ENCODE results near the gene AHRR.
"Not testable (repeated sequence)": the region's sequence is repeated elsewhere in the genome, so short reads cannot be mapped to it uniquely, and the experiment has no call there.

The AHRR gene

DNA sequence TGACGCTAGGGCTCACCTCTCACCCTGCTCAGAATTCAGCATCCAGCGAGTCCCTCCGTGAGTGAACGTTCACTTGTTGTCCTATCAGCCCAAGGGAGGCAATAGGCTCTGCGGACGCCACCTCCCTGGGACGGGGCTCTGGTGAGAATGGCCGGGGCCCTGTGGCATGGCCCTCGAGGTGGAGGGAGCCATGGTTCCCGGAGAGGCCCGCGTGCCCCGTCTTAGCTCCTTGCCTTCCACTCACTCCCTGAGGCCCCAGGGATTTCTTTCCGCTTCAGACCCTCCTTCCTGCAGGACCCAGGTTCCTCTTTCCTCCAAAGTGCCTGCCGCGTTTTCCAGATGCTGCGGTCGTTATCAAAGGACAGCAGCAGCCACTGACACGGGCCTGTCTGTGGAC is 142.9 kb downstream of the AHRR start:
- DNase-seq = no peak

- no peak for DNase-seq
These were observed 143.5 kb downstream of the AHRR start for GRCh38 chr5:464843-465590.

GRCh38 chr5:465591-466403 is 144.3 kb downstream of the AHRR start:
- DNase-seq = no peak

GRCh38 chr5:466661-467310 is 145.3 kb downstream of the AHRR start:
- DNase-seq = no peak

DNA sequence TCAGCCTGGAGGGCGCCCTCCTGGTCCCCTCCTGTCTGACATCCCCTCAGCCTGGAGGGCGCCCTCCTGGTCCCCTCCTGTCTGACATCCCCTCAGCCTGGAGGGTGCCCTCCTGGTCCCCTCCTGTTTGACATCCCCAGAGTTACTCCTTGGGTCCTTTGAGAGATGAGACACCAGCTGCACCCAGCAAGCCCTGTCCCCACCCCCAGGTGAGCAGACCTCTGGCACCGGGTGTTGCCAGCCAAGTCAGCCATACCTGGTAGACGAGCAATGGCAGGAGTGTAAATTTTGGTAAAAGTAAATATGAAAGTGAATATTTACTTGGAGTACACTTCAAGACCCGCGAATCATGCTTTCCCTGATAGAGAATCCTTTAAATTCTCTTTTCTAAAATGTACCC is 146.9 kb downstream of the AHRR start:
- DNase-seq = no peak

- DNase-seq = no peak
These were observed 148.4 kb downstream of the AHRR start for GRCh38 chr5:469752-470483.

DNA sequence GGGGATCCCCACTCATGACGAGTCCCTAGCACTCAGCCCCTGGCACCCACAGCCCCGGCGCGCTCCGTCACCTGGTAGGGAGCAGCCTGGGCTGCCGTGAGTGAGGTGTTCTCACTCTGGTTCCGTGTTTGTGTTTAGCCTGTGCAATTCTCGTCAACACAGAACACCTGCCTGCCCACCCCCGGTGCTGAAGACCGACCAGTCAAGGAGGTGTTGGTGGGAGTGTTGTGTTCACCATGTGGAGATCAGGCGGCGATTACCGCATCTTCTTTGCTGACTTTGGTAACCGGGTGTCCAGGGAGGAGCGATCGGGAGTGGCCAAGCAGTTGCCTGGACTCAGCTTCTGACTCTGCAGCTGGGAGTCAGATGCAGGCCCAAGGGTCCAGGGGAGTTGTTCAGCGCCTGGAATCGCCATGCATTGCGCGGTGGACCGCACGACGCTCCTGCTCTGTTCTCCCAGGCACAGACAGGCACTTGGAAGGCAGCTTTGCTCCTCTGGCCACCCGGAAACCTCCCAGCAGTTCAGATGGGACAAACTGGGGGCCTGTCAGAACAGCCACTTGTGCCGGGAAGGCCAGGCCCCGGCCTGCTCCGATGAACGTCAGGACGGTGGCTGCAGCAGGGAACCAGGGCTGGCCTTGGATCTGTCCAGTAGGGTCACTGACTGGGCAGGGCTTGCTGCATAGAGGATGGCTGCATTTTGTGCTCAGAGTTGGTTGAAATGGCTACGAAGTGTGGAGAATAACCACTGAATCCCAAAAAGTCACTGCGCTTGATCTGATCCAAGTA is 149.6 kb downstream of the AHRR start:
- DNase-seq = no peak

DNA sequence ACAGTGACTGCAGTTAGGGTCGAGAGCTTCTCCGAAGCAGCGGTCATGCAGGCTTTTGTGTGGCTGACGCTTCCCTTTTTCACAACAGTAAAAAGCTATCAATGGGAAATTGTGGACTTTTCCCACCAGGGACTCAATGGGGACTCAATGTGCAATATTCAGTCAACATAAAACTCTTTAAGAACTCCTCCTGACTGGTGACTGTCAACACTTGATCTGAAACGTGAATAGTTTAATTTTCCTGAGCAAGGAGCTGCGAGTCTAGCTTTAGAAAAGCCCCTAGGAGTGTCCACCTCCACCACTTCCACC is 150.2 kb downstream of the AHRR start:
- no peak for DNase-seq

DNA sequence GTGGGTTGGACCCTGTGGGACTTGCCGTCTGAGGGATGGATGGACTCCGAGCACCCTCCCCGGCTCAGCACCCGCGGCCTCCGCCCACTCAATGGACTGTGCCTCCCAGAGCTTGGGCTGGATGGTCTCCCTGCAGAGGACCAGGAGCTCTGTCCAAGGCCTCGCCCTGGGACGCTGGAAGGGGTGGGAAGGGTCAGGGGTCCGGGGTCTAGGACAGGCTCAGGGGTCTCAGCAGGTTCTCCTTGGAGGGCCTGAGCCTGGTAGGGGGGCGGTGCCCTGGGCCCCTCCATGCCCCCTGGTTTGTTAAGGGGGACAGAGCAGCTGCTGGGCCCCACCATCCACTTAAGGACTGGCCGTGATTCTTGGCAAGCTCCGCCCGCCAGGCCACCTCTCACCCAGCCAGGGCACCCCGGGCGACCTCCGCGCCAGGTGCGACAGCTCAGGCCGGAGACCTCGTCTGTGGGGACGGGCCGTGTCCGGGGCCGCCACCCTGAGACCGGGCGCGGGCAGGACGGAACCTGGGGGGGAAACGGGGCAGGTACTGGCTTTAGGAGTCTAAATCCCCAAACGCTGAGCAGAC is 150.7 kb downstream of the AHRR start:
- DNase-seq = peak; percentile 25

DNA sequence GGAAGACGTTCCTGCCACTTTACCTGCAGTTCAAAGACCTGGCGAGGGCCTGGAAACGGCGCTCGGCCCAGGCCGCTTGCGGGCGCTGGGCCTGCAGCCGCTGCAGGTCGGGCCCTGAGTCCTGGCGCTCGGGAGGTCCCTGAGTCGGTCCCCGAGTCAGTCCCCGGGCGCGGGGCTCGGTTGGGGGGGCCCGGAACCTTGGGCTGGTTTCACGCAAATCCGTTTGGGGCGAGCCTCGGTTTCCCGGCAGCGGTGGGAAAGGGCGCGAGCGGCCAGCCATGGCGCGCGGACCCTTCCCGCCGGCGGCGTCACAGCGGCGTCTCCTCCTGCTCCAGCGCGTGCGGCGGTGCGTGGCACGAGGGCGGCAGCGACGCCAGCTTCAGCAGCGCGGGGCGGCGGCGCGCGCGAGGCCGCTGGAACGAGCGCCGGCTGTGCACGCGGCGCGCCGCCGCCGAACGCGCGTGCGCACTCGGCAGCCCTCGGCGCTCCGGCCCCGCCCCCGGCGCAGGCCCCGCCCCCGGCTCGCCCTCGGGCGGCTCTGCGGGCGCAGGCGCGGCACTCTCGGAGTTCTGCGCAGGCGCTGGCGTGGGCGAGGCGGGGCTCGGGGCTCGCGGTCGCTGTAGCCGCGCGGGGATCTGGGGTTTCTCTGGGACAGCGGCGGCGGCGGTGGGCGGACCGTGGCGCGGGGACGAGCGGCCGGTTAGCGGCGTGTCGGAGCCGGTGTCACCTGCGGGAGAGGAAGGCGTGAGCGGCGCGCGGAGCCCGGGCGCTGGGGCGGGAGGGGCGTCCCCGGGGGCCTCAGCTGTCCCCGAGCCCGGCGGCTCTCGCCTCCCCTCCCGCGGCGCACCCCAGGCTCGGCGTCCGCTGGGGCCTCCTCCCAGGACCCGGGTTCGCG is 151.4 kb downstream of the AHRR start:
- peak; percentile 90 for DNase-seq

DNA sequence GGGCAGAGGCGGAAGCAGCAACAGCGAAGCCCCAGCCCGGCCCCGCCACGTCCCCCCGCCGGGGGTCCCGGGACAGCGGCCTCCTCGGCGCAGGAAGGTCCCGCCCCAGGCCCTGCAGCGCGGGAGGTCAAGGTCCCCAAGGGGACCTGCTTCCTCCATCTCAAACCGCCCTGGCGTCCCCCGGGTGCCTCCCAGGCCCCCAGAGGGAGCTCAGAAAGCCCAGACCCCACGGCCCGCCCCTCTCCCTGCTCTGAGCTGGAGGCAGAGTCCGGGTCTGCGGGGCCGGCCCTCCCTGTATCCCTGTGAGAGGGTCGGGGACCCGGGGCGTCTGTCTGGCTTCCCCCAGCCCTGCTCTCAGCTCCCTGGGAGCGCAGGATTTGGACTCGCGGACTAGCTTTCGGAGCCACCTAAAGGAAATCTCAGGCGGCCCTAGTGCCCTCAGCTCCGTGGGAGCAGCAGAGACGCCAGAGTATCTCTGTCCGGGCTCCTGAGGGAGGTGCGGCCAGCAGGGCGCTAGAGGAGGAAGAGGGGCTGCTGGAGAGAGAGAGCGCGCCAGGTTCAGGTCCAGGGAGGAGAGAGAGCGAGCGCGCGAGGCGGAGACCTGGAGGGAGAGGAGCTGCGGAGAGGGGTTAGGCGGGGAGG is 152.2 kb downstream of the AHRR start:
- peak; percentile 56 for DNase-seq

- DNase-seq = not testable (repeated sequence)
These were observed 152.8 kb downstream of the AHRR start for GRCh38 chr5:474232-474839.

GRCh38 chr5:474840-475661 is 153.5 kb downstream of the AHRR start:
- DNase-seq = no peak

GRCh38 chr5:475704-476101 is 154.2 kb downstream of the AHRR start:
- no peak for DNase-seq

GRCh38 chr5:476102-476813 is 154.7 kb downstream of the AHRR start:
- DNase-seq = no peak

- no peak for DNase-seq
These were observed 155.3 kb downstream of the AHRR start for GRCh38 chr5:476814-477175.

GRCh38 chr5:477247-477646 is 155.7 kb downstream of the AHRR start:
- no peak for DNase-seq

- DNase-seq = no peak
These were observed 156.4 kb downstream of the AHRR start for GRCh38 chr5:477871-478270.
